HepG2 (cell line): Measurements from ENCODE around the gene ADGRG6. TPM values are rescaled to one million over a fixed set of nuclear protein-coding genes. Genes with fewer than 3 reads are reported as not detected.

ENCODE experiments used
- CC2D1A ChIP-seq: sonication (generic); formaldehyde crosslinking; IDR thresholded peaks from 2 replicates; pipeline ENCODE4 v1.8.1; 2023; ENCODE audit warnings: mild to moderate bottlenecking, missing genetic modification reagents
- ELF1 ChIP-seq: sonication (generic); formaldehyde crosslinking; IDR thresholded peaks from 2 replicates; pipeline ENCODE4 v1.4.0; 2020; ENCODE audit warnings: missing genetic modification reagents
- ERF ChIP-seq: IDR thresholded peaks from 2 replicates; pipeline ENCODE4 v1.6.1; 2018; ENCODE audit warnings: missing biosample characterization, missing genetic modification reagents
- IKZF1 ChIP-seq: fragments of 450-650 bp; IDR thresholded peaks from 2 replicates; pipeline ENCODE4 v1.7.1; 2016
- NONO ChIP-seq, 2 experiments: fragments of 450-650 bp in 1 of 2; sonication (generic) in 1 of 2; formaldehyde crosslinking in 1 of 2; IDR thresholded peaks in 1 of 2; conservative IDR thresholded peaks in 1 of 2; 2 replicates each; pipeline versions ENCODE4 v1.6.1 to v1.8.0; 2017 to 2022; ENCODE audit warnings: mild to moderate bottlenecking in 1 of 2, missing genetic modification reagents in 1 of 2, moderate library complexity in 1 of 2
- PRMT3 ChIP-seq: sonication (generic); formaldehyde crosslinking; IDR thresholded peaks from 2 replicates; pipeline ENCODE4 v1.8.1; 2022; ENCODE audit warnings: low read depth, mild to moderate bottlenecking, moderate library complexity, missing genetic modification reagents, borderline replicate concordance
- RAD21 ChIP-seq: fragments of 450-650 bp; formaldehyde crosslinking; IDR thresholded peaks from 2 replicates; pipeline ENCODE4 v1.5.0; 2020; ENCODE audit warnings: mild to moderate bottlenecking
- RCOR2 ChIP-seq: IDR thresholded peaks from 2 replicates; pipeline ENCODE4 v1.6.1; 2016; ENCODE audit warnings: missing biosample characterization, missing genetic modification reagents
- TMF1 ChIP-seq: sonication (generic); formaldehyde crosslinking; IDR thresholded peaks from 2 replicates; pipeline ENCODE4 v1.8.1; 2022; ENCODE audit warnings: low read depth, missing genetic modification reagents
- TP53 ChIP-seq: sonication (generic); formaldehyde crosslinking; conservative IDR thresholded peaks from 2 replicates; pipeline ENCODE4 v1.4.0; 2020; ENCODE audit warnings: missing genetic modification reagents
- ZFP36L1 ChIP-seq: sonication (generic); formaldehyde crosslinking; IDR thresholded peaks from 2 replicates; pipeline ENCODE4 v1.8.0; 2022; ENCODE audit warnings: mild to moderate bottlenecking, missing genetic modification reagents, moderate library complexity
- ZNF317 ChIP-seq: sonication (generic); formaldehyde crosslinking; IDR thresholded peaks from 2 replicates; pipeline ENCODE4 v1.5.0; 2020; ENCODE audit warnings: mild to moderate bottlenecking, missing genetic modification reagents
- ZNF34 ChIP-seq: sonication (generic); formaldehyde crosslinking; IDR thresholded peaks from 2 replicates; pipeline ENCODE4 v1.4.0; 2020; ENCODE audit warnings: mild to moderate bottlenecking, missing genetic modification reagents, borderline replicate concordance
- ZNF446 ChIP-seq: sonication (generic); formaldehyde crosslinking; IDR thresholded peaks from 2 replicates; pipeline ENCODE4 v1.5.0; 2020; ENCODE audit warnings: mild to moderate bottlenecking, missing genetic modification reagents
- ZNF652 ChIP-seq: IDR thresholded peaks from 2 replicates; pipeline ENCODE4 v1.6.1; 2016; ENCODE audit warnings: low read depth, borderline replicate concordance
- ZNF720 ChIP-seq: sonication (generic); formaldehyde crosslinking; IDR thresholded peaks from 2 replicates; pipeline ENCODE4 v1.4.0; 2020; ENCODE audit warnings: missing genetic modification reagents
- polyA plus RNA-seq, 8 experiments: library from polyadenylated mRNA; depleted of rRNA in 3 of 8; stranded (reverse) in 7 of 8; unstranded in 1 of 8; fragments of >200 nt; fragmentation: Illumina TruSeq in 4 of 8; extraction: Trizol in 4 of 8; gene quantifications; 2 replicates each; pipeline versions ENCODE4 v1.2.1 to v1.2.3, GENCODE V29; 2011 to 2016; ENCODE audit warnings: low read depth in 4 of 8, missing spikeins in 1 of 8, mixed read lengths in 1 of 8; ENCODE audit not compliant: insufficient read depth in 1 of 8
- total RNA-seq, 5 experiments: library from RNA; depleted of rRNA; stranded (reverse); fragments of >200 nt; fragmentation: Illumina TruSeq; extraction: Trizol; gene quantifications; 2 replicates each; pipeline ENCODE4 v1.2.3, GENCODE V29; 2016; ENCODE audit warnings: low read depth in 1 of 5
- TF ChIP-seq, protein P1 (sequence below): IDR thresholded peaks from 2 replicates; pipeline ENCODE4 v1.6.1; 2012; ENCODE audit warnings: low read depth, low read length, improper control_type of control experiment
- TF ChIP-seq, protein P2 (sequence below): sonication (generic); formaldehyde crosslinking; IDR thresholded peaks from 2 replicates; pipeline ENCODE4 v1.5.0; 2020; ENCODE audit warnings: missing genetic modification reagents
- TF ChIP-seq, protein P3 (sequence below): sonication (generic); formaldehyde crosslinking; IDR thresholded peaks from 2 replicates; pipeline ENCODE4 v1.4.0; 2020; ENCODE audit warnings: missing genetic modification reagents; ENCODE audit errors: not compliant biosample characterization
- TF ChIP-seq, protein P4 (sequence below): sonication (generic); formaldehyde crosslinking; conservative IDR thresholded peaks from 2 replicates; pipeline ENCODE4 v1.4.0; 2020; ENCODE audit warnings: missing genetic modification reagents
- TF ChIP-seq, protein P5 (sequence below): sonication (generic); formaldehyde crosslinking; IDR thresholded peaks from 2 replicates; pipeline ENCODE4 v1.8.0; 2022; ENCODE audit warnings: low read depth, missing genetic modification reagents
- TF ChIP-seq, protein P6 (sequence below): fragments of 450-650 bp; IDR thresholded peaks from 2 replicates; pipeline ENCODE4 v1.6.1; 2016

ADGRG6 gene
- total and polyA plus RNA-seq, 2 of the 13 experiments (the other 11 are each of a cell fraction or from before 2014, with no cell fraction given): 129 to 249 TPM

DNA sequence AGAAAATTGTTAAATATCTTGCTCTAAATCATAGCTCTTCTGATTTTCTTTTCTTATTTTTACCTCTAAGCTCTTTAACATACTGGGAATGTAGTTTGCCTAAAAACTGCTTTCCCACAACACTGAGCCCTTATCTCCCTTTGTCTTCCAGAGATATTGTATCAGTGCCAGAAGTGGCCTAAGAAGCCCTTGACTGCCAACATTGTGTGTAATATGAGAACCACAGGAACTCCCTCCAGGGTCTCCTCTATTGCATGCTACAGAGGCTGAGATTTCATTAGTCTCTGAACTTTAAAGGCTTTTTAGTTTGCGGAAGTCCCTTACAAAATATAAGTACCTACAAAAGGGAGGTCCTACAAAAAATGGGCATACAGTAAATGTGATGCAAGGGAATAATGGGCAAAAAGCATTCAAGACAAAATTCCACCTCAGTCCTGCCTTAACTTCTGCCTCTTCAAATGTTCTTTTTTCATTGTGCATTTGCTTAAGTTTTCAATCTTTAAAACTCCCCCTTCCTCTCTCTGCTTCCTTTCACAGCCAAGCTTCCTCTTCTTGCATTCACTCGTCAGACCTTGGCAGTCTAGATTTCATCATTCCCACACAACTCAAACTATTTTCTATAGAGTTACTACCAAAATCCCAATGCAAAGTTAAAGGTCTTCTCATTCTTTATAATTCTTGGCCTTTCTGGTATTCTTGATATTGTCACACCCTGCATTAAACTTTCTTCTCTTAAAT is 76.5 kb downstream of the ADGRG6 start (continued):
- TF ChIP-seq, protein P1, sequence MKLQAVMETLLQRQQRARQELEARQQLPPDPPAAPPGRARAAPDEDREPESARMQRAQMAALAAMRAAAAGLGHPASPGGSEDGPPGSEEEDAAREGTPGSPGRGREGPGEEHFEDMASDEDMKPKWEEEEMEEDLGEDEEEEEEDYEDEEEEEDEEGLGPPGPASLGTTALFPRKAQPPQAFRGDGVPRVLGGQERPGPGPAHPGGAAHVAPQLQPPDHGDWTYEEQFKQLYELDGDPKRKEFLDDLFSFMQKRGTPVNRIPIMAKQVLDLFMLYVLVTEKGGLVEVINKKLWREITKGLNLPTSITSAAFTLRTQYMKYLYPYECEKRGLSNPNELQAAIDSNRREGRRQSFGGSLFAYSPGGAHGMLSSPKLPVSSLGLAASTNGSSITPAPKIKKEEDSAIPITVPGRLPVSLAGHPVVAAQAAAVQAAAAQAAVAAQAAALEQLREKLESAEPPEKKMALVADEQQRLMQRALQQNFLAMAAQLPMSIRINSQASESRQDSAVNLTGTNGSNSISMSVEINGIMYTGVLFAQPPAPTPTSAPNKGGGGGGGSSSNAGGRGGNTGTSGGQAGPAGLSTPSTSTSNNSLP: no peak
- TF ChIP-seq RAD21 (CRISPR knock-in tag): no peak
- no peak for TF ChIP-seq IKZF1
- no peak for TF ChIP-seq ZNF720
- no peak for TF ChIP-seq ZFP36L1
- TF ChIP-seq, protein P2, sequence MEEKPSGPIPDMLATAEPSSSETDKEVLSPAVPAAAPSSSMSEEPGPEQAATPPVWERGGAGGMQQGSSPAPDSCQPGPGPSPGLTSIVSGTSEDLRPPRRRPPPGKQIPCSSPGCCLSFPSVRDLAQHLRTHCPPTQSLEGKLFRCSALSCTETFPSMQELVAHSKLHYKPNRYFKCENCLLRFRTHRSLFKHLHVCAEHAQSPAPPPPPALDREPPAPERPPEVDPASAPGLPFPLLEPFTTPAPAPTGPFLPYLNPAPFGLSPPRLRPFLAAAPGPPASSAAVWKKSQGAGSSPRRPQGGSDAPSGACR (CRISPR knock-in tag): no peak
- no peak for TF ChIP-seq ZNF446 (CRISPR knock-in tag)
- TF ChIP-seq, protein P3, sequence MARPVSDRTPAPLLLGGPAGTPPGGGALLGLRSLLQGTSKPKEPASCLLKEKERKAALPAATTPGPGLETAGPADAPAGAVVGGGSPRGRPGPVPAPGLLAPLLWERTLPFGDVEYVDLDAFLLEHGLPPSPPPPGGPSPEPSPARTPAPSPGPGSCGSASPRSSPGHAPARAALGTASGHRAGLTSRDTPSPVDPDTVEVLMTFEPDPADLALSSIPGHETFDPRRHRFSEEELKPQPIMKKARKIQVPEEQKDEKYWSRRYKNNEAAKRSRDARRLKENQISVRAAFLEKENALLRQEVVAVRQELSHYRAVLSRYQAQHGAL (CRISPR knock-in tag): no peak
- no peak for TF ChIP-seq PRMT3 (CRISPR knock-in tag)
- TF ChIP-seq ELF1 (CRISPR knock-in tag): peak; percentile 55; the same call in 1 of the 2 replicates
- no peak for TF ChIP-seq CC2D1A (CRISPR knock-in tag)
- TF ChIP-seq, protein P4, sequence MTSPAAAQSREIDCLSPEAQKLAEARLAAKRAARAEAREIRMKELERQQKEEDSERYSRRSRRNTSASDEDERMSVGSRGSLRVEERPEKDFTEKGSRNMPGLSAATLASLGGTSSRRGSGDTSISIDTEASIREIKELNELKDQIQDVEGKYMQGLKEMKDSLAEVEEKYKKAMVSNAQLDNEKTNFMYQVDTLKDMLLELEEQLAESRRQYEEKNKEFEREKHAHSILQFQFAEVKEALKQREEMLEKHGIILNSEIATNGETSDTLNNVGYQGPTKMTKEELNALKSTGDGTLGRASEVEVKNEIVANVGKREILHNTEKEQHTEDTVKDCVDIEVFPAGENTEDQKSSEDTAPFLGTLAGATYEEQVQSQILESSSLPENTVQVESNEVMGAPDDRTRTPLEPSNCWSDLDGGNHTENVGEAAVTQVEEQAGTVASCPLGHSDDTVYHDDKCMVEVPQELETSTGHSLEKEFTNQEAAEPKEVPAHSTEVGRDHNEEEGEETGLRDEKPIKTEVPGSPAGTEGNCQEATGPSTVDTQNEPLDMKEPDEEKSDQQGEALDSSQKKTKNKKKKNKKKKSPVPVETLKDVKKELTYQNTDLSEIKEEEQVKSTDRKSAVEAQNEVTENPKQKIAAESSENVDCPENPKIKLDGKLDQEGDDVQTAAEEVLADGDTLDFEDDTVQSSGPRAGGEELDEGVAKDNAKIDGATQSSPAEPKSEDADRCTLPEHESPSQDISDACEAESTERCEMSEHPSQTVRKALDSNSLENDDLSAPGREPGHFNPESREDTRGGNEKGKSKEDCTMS (CRISPR knock-in tag): no peak
- no peak for TF ChIP-seq ZNF317 (CRISPR knock-in tag)
- no peak for TF ChIP-seq TP53
- peak; percentile 72 for TF ChIP-seq ERF
- TF ChIP-seq, protein P5, sequence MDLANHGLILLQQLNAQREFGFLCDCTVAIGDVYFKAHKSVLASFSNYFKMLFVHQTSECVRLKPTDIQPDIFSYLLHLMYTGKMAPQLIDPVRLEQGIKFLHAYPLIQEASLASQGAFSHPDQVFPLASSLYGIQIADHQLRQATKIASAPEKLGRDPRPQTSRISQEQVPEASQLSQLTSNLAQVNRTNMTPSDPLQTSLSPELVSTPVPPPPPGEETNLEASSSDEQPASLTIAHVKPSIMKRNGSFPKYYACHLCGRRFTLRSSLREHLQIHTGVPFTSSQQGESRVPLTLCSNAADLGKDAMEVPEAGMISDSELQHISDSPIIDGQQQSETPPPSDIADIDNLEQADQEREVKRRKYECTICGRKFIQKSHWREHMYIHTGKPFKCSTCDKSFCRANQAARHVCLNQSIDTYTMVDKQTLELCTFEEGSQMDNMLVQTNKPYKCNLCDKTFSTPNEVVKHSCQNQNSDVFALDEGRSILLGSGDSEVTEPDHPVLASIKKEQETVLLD (CRISPR knock-in tag): no peak
- no peak for TF ChIP-seq ZNF652 (CRISPR knock-in tag)
- no peak for TF ChIP-seq ZNF34 (CRISPR knock-in tag)
- TF ChIP-seq NONO (IDR thresholded peaks at IDR 0.05): no peak
- TF ChIP-seq NONO (CRISPR knock-in tag; conservative IDR thresholded peaks at IDR 0.05): no peak
- TF ChIP-seq, protein P6, sequence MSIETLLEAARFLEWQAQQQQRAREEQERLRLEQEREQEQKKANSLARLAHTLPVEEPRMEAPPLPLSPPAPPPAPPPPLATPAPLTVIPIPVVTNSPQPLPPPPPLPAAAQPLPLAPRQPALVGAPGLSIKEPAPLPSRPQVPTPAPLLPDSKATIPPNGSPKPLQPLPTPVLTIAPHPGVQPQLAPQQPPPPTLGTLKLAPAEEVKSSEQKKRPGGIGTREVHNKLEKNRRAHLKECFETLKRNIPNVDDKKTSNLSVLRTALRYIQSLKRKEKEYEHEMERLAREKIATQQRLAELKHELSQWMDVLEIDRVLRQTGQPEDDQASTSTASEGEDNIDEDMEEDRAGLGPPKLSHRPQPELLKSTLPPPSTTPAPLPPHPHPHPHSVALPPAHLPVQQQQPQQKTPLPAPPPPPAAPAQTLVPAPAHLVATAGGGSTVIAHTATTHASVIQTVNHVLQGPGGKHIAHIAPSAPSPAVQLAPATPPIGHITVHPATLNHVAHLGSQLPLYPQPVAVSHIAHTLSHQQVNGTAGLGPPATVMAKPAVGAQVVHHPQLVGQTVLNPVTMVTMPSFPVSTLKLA: no peak
- no peak for TF ChIP-seq TMF1 (CRISPR knock-in tag)
- peak; percentile 44; the same call in 1 of the 2 replicates for TF ChIP-seq RCOR2 (CRISPR knock-in tag)
